GM21529 (cell line): ENCODE results near the gene RBM45.
"Not testable (repeated sequence)": the region's sequence is repeated elsewhere in the genome, so short reads cannot be mapped to it uniquely, and the experiment has no call there.

ENCODE experiments used
- ATAC-seq: cut with Tn5 transposase; IDR thresholded peaks from one replicate; pipeline ENCODE4 v1.9.1; 2021; ENCODE audit not compliant: unreplicated experiment

Gene RBM45, protein sequence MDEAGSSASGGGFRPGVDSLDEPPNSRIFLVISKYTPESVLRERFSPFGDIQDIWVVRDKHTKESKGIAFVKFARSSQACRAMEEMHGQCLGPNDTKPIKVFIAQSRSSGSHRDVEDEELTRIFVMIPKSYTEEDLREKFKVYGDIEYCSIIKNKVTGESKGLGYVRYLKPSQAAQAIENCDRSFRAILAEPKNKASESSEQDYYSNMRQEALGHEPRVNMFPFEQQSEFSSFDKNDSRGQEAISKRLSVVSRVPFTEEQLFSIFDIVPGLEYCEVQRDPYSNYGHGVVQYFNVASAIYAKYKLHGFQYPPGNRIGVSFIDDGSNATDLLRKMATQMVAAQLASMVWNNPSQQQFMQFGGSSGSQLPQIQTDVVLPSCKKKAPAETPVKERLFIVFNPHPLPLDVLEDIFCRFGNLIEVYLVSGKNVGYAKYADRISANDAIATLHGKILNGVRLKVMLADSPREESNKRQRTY

GRCh38 chr2:178112202-178113152, at the start of gene RBM45:
Gene RBM45 (plus strand): TSS chr2:178112437. CDS start chr2:178112547, 110 bp downstream.
- peak; percentile 89 for ATAC-seq

GRCh38 chr2:178066324-178066723, 45.9 kb upstream of the RBM45 start:
- no peak for ATAC-seq

DNA sequence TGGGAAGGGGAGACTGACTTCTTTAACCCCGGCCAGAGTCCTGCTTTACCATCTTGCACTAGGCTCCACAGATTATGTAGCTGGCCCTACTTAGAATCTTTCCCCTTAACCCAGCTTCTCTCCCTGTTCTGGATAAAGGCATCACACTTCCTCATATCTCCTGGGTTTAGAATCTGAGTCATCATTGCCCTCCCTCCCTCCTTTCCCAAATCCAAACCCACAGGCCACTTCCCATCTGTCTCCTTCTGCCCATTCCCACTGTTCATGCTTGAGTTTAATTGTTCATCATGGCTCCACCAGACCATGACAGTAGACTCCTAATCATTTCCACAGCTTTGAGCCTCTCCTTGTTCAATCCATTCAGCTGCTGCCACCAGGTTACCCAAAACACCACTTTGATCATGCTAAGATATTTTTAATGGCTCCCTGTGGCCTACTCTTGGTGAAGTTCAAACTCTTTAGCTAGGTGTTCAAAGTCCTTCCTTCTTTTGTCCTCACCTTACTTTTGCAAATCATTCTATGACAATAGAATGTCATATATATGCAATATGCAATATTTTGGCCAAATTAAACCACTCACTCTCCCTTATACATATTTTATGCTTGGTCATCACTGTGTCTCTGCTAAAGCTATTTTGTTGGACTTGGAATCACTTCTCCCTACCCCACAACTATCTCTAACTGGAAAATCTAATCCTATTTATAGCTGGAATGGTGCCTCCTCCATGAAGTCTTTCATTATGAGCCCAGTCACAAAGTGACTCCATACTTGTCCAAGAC, 45.2 kb upstream of the RBM45 start:
- ATAC-seq = no peak

GRCh38 chr2:178068823-178069454, 43.3 kb upstream of the RBM45 start:
- ATAC-seq = no peak

DNA sequence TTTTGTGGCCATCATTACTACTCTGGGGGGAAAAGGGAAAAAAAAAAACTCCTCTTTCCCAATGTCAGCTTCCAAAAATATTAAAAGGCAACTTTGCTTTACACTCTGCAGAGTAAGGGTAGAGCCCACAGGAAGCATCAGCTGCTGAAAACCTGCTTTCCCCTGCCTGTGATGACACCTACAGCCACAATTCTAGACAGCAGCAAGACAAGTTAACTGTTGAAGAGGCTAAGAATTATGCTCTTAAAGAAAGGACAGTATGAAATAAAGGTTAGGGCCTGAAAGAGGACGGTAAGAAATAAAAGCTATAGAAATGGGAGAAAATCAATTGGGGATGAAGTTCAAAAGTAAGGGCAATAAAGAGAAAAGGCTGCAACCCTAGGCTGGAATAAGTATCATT, 42.7 kb upstream of the RBM45 start:
- ATAC-seq = no peak

GRCh38 chr2:178070824-178071223, 41.4 kb upstream of the RBM45 start:
- no peak for ATAC-seq

DNA sequence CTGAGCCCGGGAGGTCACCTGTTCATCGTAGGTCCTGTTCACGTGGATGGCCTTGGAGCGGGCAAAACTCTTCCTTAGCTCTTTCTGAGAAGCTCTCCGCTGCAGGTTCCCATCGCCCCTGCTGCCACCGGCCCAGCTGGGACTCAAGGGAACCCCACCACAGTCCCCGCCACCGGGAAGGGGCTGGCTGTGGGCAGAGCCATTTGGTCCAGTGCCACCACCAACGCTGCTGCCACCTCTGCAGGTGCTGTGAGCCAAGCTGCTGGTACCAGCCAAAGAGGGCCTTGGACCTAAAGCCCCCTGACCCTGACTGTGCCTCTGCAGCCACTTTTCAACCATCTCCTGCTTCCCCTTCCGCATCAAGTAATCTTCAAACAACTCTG, 40.2 kb upstream of the RBM45 start:
- ATAC-seq = no peak

- peak; percentile 56 for ATAC-seq
These were observed 39.6 kb upstream of the RBM45 start, which contains the start of gene PDE11A for GRCh38 chr2:178072383-178073301. Gene PDE11A (minus strand): TSS chr2:178072777. CDS start chr2:178072437, 340 bp downstream.

DNA sequence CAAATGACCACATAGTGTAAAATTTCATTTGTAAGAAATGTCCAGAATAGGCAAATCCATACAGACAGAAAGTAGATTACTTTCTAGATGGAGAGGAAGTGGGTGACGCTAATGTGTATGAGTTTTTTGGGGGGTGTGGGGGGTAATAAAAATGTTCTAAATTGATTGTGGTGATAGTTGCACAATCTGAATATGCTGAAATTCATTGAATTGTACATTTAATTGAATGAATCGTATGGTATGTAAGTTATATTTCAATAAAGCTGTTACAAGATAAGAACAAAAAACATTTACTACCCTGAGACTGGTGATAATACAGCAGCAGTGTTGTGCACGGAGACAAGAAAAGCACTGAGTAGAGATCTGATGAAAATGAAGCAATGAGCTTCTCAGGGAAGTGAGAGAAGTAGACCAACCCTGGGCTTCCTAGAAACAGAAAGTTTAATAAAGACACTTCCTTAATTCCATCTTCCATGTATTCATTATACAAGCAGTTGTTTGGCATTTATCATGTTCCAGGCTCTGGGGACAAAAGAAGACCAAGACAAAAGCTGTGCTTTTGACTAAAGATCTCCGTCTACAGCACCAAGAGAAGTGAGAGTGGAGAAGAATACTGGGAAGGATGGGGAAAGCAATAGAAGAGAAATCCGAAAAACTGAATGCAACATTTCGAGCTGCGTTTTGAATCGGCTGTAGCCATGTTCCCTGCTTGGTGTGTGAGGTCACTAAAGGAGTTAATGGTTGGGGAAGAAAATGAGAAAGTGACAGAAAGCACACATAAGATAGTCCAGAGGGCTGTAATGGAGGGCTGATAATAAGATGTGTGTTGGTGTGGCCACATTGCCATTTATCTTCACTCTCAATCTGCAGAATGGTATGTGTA, 37.9 kb upstream of the RBM45 start:
- ATAC-seq = no peak

- no peak for ATAC-seq
These were observed 37.3 kb upstream of the RBM45 start for GRCh38 chr2:178075006-178075326.

DNA sequence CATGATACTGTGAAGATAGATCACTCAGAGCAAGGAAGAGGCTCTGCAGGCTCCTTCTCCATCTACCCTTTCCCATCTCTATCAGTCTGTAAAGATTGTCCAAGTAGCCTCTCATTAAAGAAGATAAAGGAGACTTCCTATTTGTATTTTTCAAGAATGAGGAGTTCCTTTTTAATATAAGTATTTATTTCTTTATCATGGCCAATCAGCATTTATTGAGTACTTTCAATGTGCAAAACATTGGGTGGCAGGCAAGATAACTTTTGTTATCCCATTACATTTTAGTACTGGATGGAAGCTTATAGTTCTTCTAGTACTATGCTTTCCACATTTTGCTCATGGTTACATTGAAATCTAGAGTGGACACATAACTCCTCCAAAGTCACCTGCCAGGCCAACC, 36.1 kb upstream of the RBM45 start:
- ATAC-seq = no peak

DNA sequence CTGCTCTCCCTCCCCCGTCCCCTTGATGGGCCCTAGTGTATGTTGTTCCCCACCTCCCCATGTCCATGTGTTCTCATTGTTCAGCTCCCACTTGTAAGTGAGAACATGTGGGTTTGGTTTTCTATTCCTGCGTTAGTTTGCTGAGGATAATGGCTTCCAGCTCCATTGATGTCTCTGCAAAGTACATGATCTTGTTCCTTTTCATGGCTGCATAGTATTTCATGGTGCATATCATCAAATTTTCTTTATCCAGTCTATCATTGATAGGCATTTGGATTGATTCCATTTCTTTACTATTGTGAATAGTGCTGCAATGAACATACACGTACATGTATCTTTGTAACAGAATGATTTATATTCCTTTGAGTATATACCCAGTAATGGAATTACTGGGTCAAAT, 33.0 kb upstream of the RBM45 start:
- ATAC-seq = not testable (repeated sequence)

DNA sequence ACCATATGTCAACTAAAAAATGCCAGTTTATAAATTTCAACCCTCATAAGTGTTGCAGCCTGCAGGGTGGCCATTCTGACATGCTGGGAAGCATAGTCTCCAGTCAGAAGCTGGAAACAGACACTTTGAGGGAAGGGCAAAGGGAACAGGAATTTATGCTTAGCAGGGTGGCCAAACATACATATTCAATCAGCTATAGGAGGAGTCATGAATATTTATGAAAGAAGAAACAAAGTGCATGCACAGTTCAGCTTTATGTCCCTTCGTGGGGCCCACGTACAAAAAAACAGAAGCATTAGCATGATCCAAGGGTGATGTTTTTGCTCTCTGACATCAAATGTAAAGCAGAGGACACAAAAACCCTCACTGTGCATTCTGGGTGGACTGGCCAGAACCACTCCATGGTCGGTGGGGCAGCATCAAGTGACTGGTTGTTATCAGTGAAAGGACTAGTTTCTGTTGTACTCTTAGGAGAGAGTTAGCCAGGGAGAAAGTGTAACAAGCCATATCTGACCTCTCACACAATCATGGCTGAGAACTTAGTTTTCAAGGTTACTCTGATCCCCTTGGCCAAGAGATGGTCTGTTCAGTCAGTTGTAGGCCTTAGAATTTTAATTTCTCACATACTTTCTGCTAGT, 29.7 kb upstream of the RBM45 start:
- no peak for ATAC-seq

DNA sequence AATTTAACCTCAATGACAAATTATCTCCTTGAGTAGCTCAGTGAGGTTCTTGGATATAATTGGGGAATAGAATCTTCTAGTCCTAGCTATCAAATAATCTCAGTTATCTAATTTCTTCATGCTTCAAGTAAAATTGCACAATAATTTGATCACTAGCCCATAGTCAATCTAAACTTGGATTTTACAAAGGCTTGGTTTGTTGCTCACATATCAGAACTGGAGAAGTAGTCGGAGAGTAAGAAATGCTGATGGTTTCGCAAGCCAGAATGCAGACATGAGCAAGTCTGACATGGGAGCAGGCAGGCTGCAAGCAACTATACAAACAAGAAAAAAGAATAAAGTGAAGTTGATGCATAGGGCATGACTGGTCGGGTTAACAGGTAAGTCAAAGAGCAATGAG, 28.0 kb upstream of the RBM45 start:
- ATAC-seq = no peak

- ATAC-seq = no peak
These were observed 23.4 kb upstream of the RBM45 start for GRCh38 chr2:178088774-178089270.

GRCh38 chr2:178093471-178093870, 18.8 kb upstream of the RBM45 start:
- no peak for ATAC-seq

GRCh38 chr2:178101321-178102079, 10.7 kb upstream of the RBM45 start:
- no peak for ATAC-seq
